WTC11 (cell line): ENCODE results near the gene PARVB.

Experiments used
- CREM ChIP-seq: sonication (generic); formaldehyde crosslinking; IDR thresholded peaks from 2 replicates; pipeline ENCODE4 v1.8.1; 2022; ENCODE audit warnings: mild to moderate bottlenecking, missing genetic modification reagents, moderate library complexity
- JUN ChIP-seq: sonication (generic); formaldehyde crosslinking; IDR thresholded peaks from 2 replicates; pipeline ENCODE4 v1.8.0; 2023; ENCODE audit warnings: mild to moderate bottlenecking, missing genetic modification reagents
- SP1 ChIP-seq: sonication (generic); formaldehyde crosslinking; conservative IDR thresholded peaks from 2 replicates; pipeline ENCODE4 v1.8.1; 2022; ENCODE audit warnings: missing genetic modification reagents
- ZBTB21 ChIP-seq: sonication (generic); formaldehyde crosslinking; IDR thresholded peaks from 2 replicates; pipeline ENCODE4 v1.8.1; 2023; ENCODE audit warnings: mild to moderate bottlenecking, missing genetic modification reagents, borderline replicate concordance
- TF ChIP-seq, protein P1 (sequence below): sonication (generic); formaldehyde crosslinking; IDR thresholded peaks from 2 replicates; pipeline ENCODE4 v1.8.0; 2023; ENCODE audit warnings: missing genetic modification reagents

DNA sequence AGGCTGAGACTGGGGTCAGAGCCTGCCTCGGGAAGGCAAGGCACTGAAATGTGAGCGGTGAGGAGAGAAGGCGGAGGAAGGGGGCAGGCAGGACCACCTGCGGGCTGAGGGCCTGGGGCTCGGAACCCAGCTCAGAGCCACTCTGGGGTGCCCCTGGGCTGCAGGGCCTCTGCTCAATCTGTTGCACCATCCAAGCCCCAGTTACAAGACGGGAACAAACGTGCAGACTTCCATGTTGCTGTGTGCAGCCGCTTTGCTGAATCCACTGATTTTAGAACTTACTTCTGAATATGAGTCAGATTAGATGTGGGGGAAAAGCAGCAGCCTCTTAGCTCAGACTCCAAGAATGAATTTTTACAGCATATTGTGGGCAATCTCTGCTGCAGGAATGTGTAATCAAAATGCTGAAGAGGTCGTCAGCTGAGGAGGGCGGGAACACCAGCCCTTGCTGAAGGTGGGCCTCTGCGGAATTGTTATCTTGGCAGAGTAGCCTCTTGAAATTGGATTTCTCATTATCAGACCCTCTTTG lies 178.2 kb downstream of the PARVB start:
- TF ChIP-seq SP1 (CRISPR knock-in tag) (no peak), CREM (no peak), ZBTB21 (CRISPR knock-in tag) (no peak), JUN (CRISPR knock-in tag) (no peak)
- TF ChIP-seq, protein P1, sequence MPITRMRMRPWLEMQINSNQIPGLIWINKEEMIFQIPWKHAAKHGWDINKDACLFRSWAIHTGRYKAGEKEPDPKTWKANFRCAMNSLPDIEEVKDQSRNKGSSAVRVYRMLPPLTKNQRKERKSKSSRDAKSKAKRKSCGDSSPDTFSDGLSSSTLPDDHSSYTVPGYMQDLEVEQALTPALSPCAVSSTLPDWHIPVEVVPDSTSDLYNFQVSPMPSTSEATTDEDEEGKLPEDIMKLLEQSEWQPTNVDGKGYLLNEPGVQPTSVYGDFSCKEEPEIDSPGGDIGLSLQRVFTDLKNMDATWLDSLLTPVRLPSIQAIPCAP = no peak
